Activated T-cell treated with anti-CD3 and anti-CD28 coated beads, Interleukin-2, amount 50 U/mL, for 4 hours (primary cell): Measurements from ENCODE around the gene CDKL1. TPM values are rescaled to one million over a fixed set of nuclear protein-coding genes. Genes with fewer than 3 reads are reported as not detected.

Source experiments
- ATAC-seq, 2 donors: fragments of 200-7000 bp; cut with Tn5 transposase; one replicate each; pipeline ENCODE4 v1.10.0; 2021
- DNase-seq: peaks from one replicate; pipeline ENCODE4 v3.0.0-alpha.2; 2020
- H3K27me3 Mint-ChIP-seq: one replicate; pipeline ENCODE4 v1.8.0; 2021; ENCODE audit warnings: low read depth, mixed read lengths
- H3K36me3 Mint-ChIP-seq: one replicate; pipeline ENCODE4 v1.8.0; 2022; ENCODE audit warnings: mixed read lengths; ENCODE audit not compliant: insufficient read depth
- H3K4me1 Mint-ChIP-seq: one replicate; pipeline ENCODE4 v1.8.0; 2021; ENCODE audit warnings: low read depth, mixed read lengths
- H3K4me3 Mint-ChIP-seq: one replicate; pipeline ENCODE4 v1.8.0; 2021; ENCODE audit warnings: mild to moderate bottlenecking, moderate library complexity, mixed read lengths
- H3K9me3 Mint-ChIP-seq: one replicate; pipeline ENCODE4 v1.8.0; 2021; ENCODE audit warnings: mixed read lengths
- total RNA-seq, 3 donors: library from RNA; stranded (reverse); gene quantifications; one replicate each; pipeline ENCODE4 v1.2.1, GENCODE V29; 2021

CDKL1 gene
- total RNA-seq, result 1 to 10 TPM; 4.7 to 7.4 (median 7.2) TPM

GRCh38 chr14:50396631-50397389, at the start of gene CDKL1:
Gene CDKL1, minus strand, starts transcription at chr14:50396881. Its CDS starts 1,013 bp downstream, at chr14:50395868.
- Mint-ChIP-seq H3K27me3 (peaks cover 2% of the 10 kb centered on the region), H3K4me3 (peak within 1 kb of the TSS; percentile 83), H3K36me3 (peaks cover 2% of the 10 kb centered on the region), H3K4me1 (peaks cover 10% of the 10 kb centered on the region), H3K9me3 (no peaks in the 10 kb centered on the region)
- ATAC-seq, result peak; percentile 83 to 84
- DNase-seq, result peak; percentile 38

GRCh38 chr14:50434528-50434927, 37.8 kb upstream of the CDKL1 start:
- ATAC-seq (no peak), DNase-seq (no peak)
- no peaks in the 10 kb centered on the region for H3K27me3 Mint-ChIP-seq
- H3K4me3 Mint-ChIP-seq, result no peak overlapping the region
- H3K36me3 Mint-ChIP-seq, result peaks cover 47% of the 10 kb centered on the region
- peaks cover 6% of the 10 kb centered on the region for H3K9me3 Mint-ChIP-seq
- no peaks in the 10 kb centered on the region for H3K4me1 Mint-ChIP-seq

GRCh38 chr14:50432131-50432530, 35.5 kb upstream of the CDKL1 start:
- peaks cover 41% of the 10 kb centered on the region for H3K36me3 Mint-ChIP-seq

GRCh38 chr14:50425816-50426215, 29.1 kb upstream of the CDKL1 start:
- Mint-ChIP-seq H3K4me3 (no peak overlapping the region), H3K36me3 (peaks cover 19% of the 10 kb centered on the region), H3K27me3 (no peaks in the 10 kb centered on the region), H3K9me3 (no peaks in the 10 kb centered on the region), H3K4me1 (no peaks in the 10 kb centered on the region)
- DNase-seq, result no peak
- ATAC-seq, result no peak

More at GRCh38 chr14:50432131-50432530, 35.5 kb upstream of the CDKL1 start:
- Mint-ChIP-seq H3K4me3 (no peak overlapping the region), H3K4me1 (no peaks in the 10 kb centered on the region), H3K9me3 (no peaks in the 10 kb centered on the region), H3K27me3 (no peaks in the 10 kb centered on the region)
- no peak for DNase-seq
- no peak for ATAC-seq

GRCh38 chr14:50425105-50425504, 28.4 kb upstream of the CDKL1 start:
- Mint-ChIP-seq H3K27me3 (no peaks in the 10 kb centered on the region), H3K36me3 (peaks cover 23% of the 10 kb centered on the region), H3K4me3 (no peak overlapping the region), H3K9me3 (no peaks in the 10 kb centered on the region), H3K4me1 (no peaks in the 10 kb centered on the region)
- DNase-seq (no peak), ATAC-seq (no peak)

GRCh38 chr14:50423529-50423928, 26.8 kb upstream of the CDKL1 start:
- ATAC-seq (no peak), DNase-seq (no peak)
- peaks cover 24% of the 10 kb centered on the region for H3K36me3 Mint-ChIP-seq
- H3K9me3 Mint-ChIP-seq, result no peaks in the 10 kb centered on the region
- no peaks in the 10 kb centered on the region for H3K27me3 Mint-ChIP-seq
- H3K4me1 Mint-ChIP-seq, result no peaks in the 10 kb centered on the region
- H3K4me3 Mint-ChIP-seq, result no peak overlapping the region

- no peaks in the 10 kb centered on the region for H3K9me3 Mint-ChIP-seq
- no peaks in the 10 kb centered on the region for H3K27me3 Mint-ChIP-seq
- H3K4me3 Mint-ChIP-seq, result no peak overlapping the region
- peaks cover 2% of the 10 kb centered on the region for H3K4me1 Mint-ChIP-seq
- ATAC-seq, result no peak
- DNase-seq, result no peak
- peaks cover 37% of the 10 kb centered on the region for H3K36me3 Mint-ChIP-seq
Observed at GRCh38 chr14:50421499-50421898, 24.8 kb upstream of the CDKL1 start.

- peaks cover 2% of the 10 kb centered on the region for H3K4me1 Mint-ChIP-seq
- peaks cover 16% of the 10 kb centered on the region for H3K9me3 Mint-ChIP-seq
- H3K4me3 Mint-ChIP-seq, result no peak overlapping the region
- peaks cover 48% of the 10 kb centered on the region for H3K36me3 Mint-ChIP-seq
- no peaks in the 10 kb centered on the region for H3K27me3 Mint-ChIP-seq
- DNase-seq (no peak), ATAC-seq (no peak)
Observed at GRCh38 chr14:50417853-50418252, 21.2 kb upstream of the CDKL1 start.

GRCh38 chr14:50410921-50411320, 14.2 kb upstream of the CDKL1 start:
- no peak for ATAC-seq
- Mint-ChIP-seq H3K4me1 (peaks cover 1% of the 10 kb centered on the region), H3K36me3 (peaks cover 12% of the 10 kb centered on the region), H3K4me3 (no peak overlapping the region), H3K27me3 (no peaks in the 10 kb centered on the region), H3K9me3 (peaks cover 27% of the 10 kb centered on the region)
- no peak for DNase-seq

GRCh38 chr14:50410071-50410470, 13.4 kb upstream of the CDKL1 start:
- Mint-ChIP-seq H3K4me1 (peaks cover 3% of the 10 kb centered on the region), H3K4me3 (no peak overlapping the region), H3K9me3 (peaks cover 31% of the 10 kb centered on the region), H3K27me3 (no peaks in the 10 kb centered on the region), H3K36me3 (peaks cover 9% of the 10 kb centered on the region)
- DNase-seq, result no peak
- no peak for ATAC-seq

GRCh38 chr14:50407111-50407812, 10.6 kb upstream of the CDKL1 start:
- no peak for DNase-seq
- no peak for ATAC-seq
- H3K4me1 Mint-ChIP-seq, result peaks cover 3% of the 10 kb centered on the region
- no peaks in the 10 kb centered on the region for H3K36me3 Mint-ChIP-seq
- H3K9me3 Mint-ChIP-seq, result peaks cover 22% of the 10 kb centered on the region
- no peak overlapping the region for H3K4me3 Mint-ChIP-seq
- no peaks in the 10 kb centered on the region for H3K27me3 Mint-ChIP-seq

- no peak for ATAC-seq
- Mint-ChIP-seq H3K36me3 (no peaks in the 10 kb centered on the region), H3K9me3 (peaks cover 10% of the 10 kb centered on the region), H3K4me1 (peaks cover 3% of the 10 kb centered on the region), H3K4me3 (no peak overlapping the region), H3K27me3 (no peaks in the 10 kb centered on the region)
- DNase-seq, result no peak
Observed at GRCh38 chr14:50403419-50403818, 6.7 kb upstream of the CDKL1 start.

GRCh38 chr14:50402965-50403364, 6.3 kb upstream of the CDKL1 start:
- Mint-ChIP-seq H3K4me1 (peaks cover 3% of the 10 kb centered on the region), H3K9me3 (peaks cover 10% of the 10 kb centered on the region), H3K36me3 (no peaks in the 10 kb centered on the region), H3K27me3 (no peaks in the 10 kb centered on the region), H3K4me3 (no peak overlapping the region)
- no peak for DNase-seq
- no peak for ATAC-seq

- Mint-ChIP-seq H3K9me3 (peaks cover 2% of the 10 kb centered on the region), H3K36me3 (peaks cover 2% of the 10 kb centered on the region), H3K27me3 (peaks cover 2% of the 10 kb centered on the region), H3K4me3 (no peak overlapping the region), H3K4me1 (peaks cover 10% of the 10 kb centered on the region)
- ATAC-seq (no peak), DNase-seq (no peak)
Observed at GRCh38 chr14:50400461-50400860, 3.8 kb upstream of the CDKL1 start.
